SK-N-SH treated with all-trans-retinoic acid at 6 μM for 48 hours (cell line): ENCODE results near the gene GRIK1.

Experiments used
- BACH2 ChIP-seq: fragments of 250-450 bp; sonication (Bioruptor Pico); IDR thresholded peaks from 2 replicates; pipeline ENCODE4 v1.9.0; 2021; ENCODE audit warnings: mild to moderate bottlenecking, borderline replicate concordance
- CSDC2 ChIP-seq: fragments of 250-450 bp; sonication (Bioruptor Pico); IDR thresholded peaks from 2 replicates; pipeline ENCODE4 v1.5.0; 2020; ENCODE audit warnings: mild to moderate bottlenecking, moderate library complexity
- ISL1 ChIP-seq: fragments of 250-450 bp; sonication (Bioruptor Pico); IDR thresholded peaks from 2 replicates; pipeline ENCODE4 v2.1.2; 2022; ENCODE audit warnings: mild to moderate bottlenecking, moderate library complexity
- OSR1 ChIP-seq: fragments of 250-450 bp; sonication (Bioruptor Pico); IDR thresholded peaks from 2 replicates; pipeline ENCODE4 v1.8.0; 2022; ENCODE audit warnings: moderate library complexity, mild to moderate bottlenecking, inconsistent platforms
- RARB ChIP-seq: fragments of 250-450 bp; sonication (Bioruptor Pico); IDR thresholded peaks from 2 replicates; pipeline ENCODE4 v1.8.0; 2021; ENCODE audit warnings: mild to moderate bottlenecking, moderate library complexity
- ZFP3 ChIP-seq: fragments of 250-450 bp; sonication (Bioruptor Pico); IDR thresholded peaks from 2 replicates; pipeline ENCODE4 v1.5.0; 2020; ENCODE audit warnings: mild to moderate bottlenecking, moderate library complexity
- ZFP30 ChIP-seq: fragments of 450-650 bp; formaldehyde crosslinking; IDR thresholded peaks from 2 replicates; pipeline ENCODE4 v1.5.0; 2022; ENCODE audit warnings: mild to moderate bottlenecking, moderate library complexity
- TF ChIP-seq, protein P1 (sequence below): fragments of 250-450 bp; sonication (Bioruptor Pico); IDR thresholded peaks from 2 replicates; pipeline ENCODE4 v1.5.1; 2021; ENCODE audit warnings: mild to moderate bottlenecking, moderate library complexity
- TF ChIP-seq, protein P2 (sequence below): fragments of 250-450 bp; sonication (Bioruptor Pico); IDR thresholded peaks from 2 replicates; pipeline ENCODE4 v1.5.1; 2020; ENCODE audit warnings: low read depth, mild to moderate bottlenecking, moderate library complexity
- TF ChIP-seq, protein P3 (sequence below): fragments of 250-450 bp; sonication (Bioruptor Pico); IDR thresholded peaks from 2 replicates; pipeline ENCODE4 v1.5.0; 2020; ENCODE audit warnings: mild to moderate bottlenecking, moderate library complexity

DNA sequence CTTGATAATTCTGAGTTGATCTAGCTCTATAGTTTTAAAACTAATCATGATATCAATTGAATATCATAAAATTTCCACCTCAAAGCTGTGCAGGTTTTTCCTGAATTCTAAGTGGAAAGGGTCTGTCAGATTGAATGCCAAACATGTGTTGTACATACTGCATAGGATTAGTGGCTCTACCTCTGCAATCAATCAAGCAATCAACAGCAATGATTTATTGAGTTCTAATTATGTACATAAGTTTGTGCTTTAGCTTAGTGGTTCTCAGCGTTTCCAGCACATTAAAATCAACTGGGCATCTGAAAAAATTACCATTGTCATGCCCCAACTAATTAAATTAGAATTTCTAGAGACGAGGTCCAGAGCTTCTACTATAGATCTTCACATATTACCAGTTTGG, 389.6 kb downstream of the GRIK1 start:
- TF ChIP-seq BACH2 (no peak), ZFP30 (no peak), ISL1 (CRISPR knock-in tag) (no peak), RARB (CRISPR knock-in tag) (no peak), OSR1 (CRISPR knock-in tag) (no peak), CSDC2 (CRISPR knock-in tag) (no peak), ZFP3 (CRISPR knock-in tag) (no peak)
- TF ChIP-seq, protein P1, sequence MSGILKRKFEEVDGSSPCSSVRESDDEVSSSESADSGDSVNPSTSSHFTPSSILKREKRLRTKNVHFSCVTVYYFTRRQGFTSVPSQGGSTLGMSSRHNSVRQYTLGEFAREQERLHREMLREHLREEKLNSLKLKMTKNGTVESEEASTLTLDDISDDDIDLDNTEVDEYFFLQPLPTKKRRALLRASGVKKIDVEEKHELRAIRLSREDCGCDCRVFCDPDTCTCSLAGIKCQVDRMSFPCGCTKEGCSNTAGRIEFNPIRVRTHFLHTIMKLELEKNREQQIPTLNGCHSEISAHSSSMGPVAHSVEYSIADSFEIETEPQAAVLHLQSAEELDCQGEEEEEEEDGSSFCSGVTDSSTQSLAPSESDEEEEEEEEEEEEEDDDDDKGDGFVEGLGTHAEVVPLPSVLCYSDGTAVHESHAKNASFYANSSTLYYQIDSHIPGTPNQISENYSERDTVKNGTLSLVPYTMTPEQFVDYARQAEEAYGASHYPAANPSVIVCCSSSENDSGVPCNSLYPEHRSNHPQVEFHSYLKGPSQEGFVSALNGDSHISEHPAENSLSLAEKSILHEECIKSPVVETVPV (CRISPR knock-in tag) = no peak
- TF ChIP-seq, protein P2, sequence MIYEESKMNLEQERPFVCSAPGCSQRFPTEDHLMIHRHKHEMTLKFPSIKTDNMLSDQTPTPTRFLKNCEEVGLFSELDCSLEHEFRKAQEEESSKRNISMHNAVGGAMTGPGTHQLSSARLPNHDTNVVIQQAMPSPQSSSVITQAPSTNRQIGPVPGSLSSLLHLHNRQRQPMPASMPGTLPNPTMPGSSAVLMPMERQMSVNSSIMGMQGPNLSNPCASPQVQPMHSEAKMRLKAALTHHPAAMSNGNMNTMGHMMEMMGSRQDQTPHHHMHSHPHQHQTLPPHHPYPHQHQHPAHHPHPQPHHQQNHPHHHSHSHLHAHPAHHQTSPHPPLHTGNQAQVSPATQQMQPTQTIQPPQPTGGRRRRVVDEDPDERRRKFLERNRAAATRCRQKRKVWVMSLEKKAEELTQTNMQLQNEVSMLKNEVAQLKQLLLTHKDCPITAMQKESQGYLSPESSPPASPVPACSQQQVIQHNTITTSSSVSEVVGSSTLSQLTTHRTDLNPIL (CRISPR knock-in tag) = no peak
- TF ChIP-seq, protein P3, sequence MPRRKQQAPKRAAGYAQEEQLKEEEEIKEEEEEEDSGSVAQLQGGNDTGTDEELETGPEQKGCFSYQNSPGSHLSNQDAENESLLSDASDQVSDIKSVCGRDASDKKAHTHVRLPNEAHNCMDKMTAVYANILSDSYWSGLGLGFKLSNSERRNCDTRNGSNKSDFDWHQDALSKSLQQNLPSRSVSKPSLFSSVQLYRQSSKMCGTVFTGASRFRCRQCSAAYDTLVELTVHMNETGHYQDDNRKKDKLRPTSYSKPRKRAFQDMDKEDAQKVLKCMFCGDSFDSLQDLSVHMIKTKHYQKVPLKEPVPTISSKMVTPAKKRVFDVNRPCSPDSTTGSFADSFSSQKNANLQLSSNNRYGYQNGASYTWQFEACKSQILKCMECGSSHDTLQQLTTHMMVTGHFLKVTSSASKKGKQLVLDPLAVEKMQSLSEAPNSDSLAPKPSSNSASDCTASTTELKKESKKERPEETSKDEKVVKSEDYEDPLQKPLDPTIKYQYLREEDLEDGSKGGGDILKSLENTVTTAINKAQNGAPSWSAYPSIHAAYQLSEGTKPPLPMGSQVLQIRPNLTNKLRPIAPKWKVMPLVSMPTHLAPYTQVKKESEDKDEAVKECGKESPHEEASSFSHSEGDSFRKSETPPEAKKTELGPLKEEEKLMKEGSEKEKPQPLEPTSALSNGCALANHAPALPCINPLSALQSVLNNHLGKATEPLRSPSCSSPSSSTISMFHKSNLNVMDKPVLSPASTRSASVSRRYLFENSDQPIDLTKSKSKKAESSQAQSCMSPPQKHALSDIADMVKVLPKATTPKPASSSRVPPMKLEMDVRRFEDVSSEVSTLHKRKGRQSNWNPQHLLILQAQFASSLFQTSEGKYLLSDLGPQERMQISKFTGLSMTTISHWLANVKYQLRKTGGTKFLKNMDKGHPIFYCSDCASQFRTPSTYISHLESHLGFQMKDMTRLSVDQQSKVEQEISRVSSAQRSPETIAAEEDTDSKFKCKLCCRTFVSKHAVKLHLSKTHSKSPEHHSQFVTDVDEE (CRISPR knock-in tag) = no peak
